ENCODE measurements around the gene DMBT1. TPM values are rescaled to one million over a fixed set of nuclear protein-coding genes. Genes with fewer than 3 reads are reported as not detected.

The DMBT1 gene
- total RNA-seq, 2 donors from 2014 or later: not detected

- no peak overlapping the region for H3K27ac Mint-ChIP-seq
- no peak for ATAC-seq (replicated peaks)
- H3K9me3 Mint-ChIP-seq: no peaks in the 10 kb centered on the region
- peaks cover 30% of the 10 kb centered on the region for H3K27me3 Mint-ChIP-seq
- no peaks in the 10 kb centered on the region for H3K4me1 Mint-ChIP-seq
- H3K36me3 Mint-ChIP-seq (ENCODE audit: low read depth): no peaks in the 10 kb centered on the region
- no peak overlapping the region for H3K4me3 Mint-ChIP-seq
Measured at GRCh38 chr10:122673269-122673668, 112.7 kb downstream of the DMBT1 start.

DNA sequence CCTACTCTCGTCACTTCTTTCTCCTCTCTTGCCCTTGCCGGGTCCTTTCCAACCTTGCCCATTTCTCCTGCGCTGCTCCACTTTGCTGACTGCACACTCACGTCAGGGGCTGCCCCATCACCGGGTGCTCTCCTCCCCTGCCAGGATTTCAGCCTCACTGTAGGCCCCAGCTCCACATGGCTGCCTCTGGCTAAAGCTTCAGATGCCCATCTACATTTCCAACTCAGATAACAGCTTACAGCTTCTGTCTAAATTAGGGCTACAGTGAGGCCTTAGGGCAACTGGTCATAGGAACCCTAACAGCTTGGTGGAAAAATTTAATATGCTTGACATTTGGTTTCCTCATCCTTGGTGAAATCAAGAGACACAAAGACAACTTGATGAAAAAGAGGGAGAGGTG is 113.2 kb downstream of the DMBT1 start:
- Mint-ChIP-seq H3K27ac (no peak overlapping the region), H3K9me3 (no peaks in the 10 kb centered on the region), H3K36me3 (ENCODE audit: low read depth) (no peaks in the 10 kb centered on the region), H3K27me3 (peaks cover 30% of the 10 kb centered on the region), H3K4me3 (no peak overlapping the region), H3K4me1 (no peaks in the 10 kb centered on the region)
- no peak for ATAC-seq (replicated peaks)

- Mint-ChIP-seq H3K4me1 (no peaks in the 10 kb centered on the region), H3K9me3 (no peaks in the 10 kb centered on the region), H3K36me3 (ENCODE audit: low read depth) (no peaks in the 10 kb centered on the region), H3K4me3 (no peak overlapping the region), H3K27ac (no peak overlapping the region), H3K27me3 (peaks cover 29% of the 10 kb centered on the region)
- no peak for ATAC-seq (replicated peaks)
Measured at GRCh38 chr10:122674781-122675180, 114.2 kb downstream of the DMBT1 start.

DNA sequence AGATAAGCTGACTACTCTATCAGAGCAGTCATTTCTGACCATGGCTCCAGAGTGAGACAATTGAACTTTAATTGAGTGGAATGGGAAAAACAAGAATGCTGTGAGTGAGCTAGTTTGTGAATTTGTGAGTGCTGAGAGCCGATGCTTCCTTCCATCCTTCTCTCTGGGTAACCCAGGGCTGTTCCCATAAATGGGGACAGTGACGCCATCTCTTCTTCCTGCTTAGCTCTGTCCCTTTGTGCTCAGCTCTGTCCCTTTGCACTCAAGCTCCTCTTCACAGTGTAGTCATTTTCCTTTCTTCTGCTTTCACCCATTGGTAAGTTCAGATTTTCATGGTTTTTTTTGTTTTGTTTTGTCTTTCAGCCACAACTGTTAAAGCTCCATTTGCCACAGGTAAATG is 114.7 kb downstream of the DMBT1 start:
- H3K36me3 Mint-ChIP-seq (ENCODE audit: low read depth): no peaks in the 10 kb centered on the region
- H3K9me3 Mint-ChIP-seq: no peaks in the 10 kb centered on the region
- no peak for ATAC-seq (replicated peaks)
- H3K4me1 Mint-ChIP-seq: no peaks in the 10 kb centered on the region
- no peak overlapping the region for H3K27ac Mint-ChIP-seq
- peaks cover 27% of the 10 kb centered on the region for H3K27me3 Mint-ChIP-seq
- no peak overlapping the region for H3K4me3 Mint-ChIP-seq

DNA sequence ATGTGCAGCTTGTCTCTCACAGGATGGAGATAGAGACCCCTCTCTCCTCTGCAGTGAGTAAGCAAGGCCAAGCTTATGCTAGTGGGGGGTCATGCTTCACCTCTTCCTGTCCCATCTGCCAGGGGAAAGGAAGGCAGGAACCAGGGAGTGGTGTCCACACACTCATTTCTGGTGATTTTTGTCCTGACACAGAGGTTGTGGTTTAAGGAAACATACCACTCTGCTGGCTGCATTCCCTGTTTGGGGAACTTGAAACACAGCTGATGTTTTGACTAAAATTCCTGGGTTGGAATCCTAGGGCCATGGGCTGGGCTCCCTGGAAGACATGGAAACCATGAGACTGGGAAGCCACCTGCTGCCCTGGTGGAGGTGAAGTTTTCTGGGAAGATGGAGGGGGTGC is 117.7 kb downstream of the DMBT1 start:
- Mint-ChIP-seq H3K4me1 (no peaks in the 10 kb centered on the region), H3K36me3 (ENCODE audit: low read depth) (no peaks in the 10 kb centered on the region), H3K27me3 (peaks cover 23% of the 10 kb centered on the region), H3K4me3 (no peak overlapping the region), H3K27ac (no peak overlapping the region), H3K9me3 (no peaks in the 10 kb centered on the region)
- no peak for ATAC-seq (replicated peaks)

GRCh38 chr10:122682522-122682921 is 122.0 kb downstream of the DMBT1 start:
- H3K4me3 Mint-ChIP-seq: no peak overlapping the region
- H3K9me3 Mint-ChIP-seq: peaks cover 4% of the 10 kb centered on the region
- H3K4me1 Mint-ChIP-seq: no peaks in the 10 kb centered on the region
- peaks cover 33% of the 10 kb centered on the region for H3K27me3 Mint-ChIP-seq
- no peak for ATAC-seq (replicated peaks)
- H3K27ac Mint-ChIP-seq: no peak overlapping the region
- no peaks in the 10 kb centered on the region for H3K36me3 Mint-ChIP-seq (ENCODE audit: low read depth)

- Mint-ChIP-seq H3K36me3 (ENCODE audit: low read depth) (no peaks in the 10 kb centered on the region), H3K27me3 (peaks cover 42% of the 10 kb centered on the region), H3K4me3 (no peak overlapping the region), H3K9me3 (peaks cover 4% of the 10 kb centered on the region), H3K27ac (no peak overlapping the region), H3K4me1 (no peaks in the 10 kb centered on the region)
- ATAC-seq (replicated peaks): no peak
Measured at GRCh38 chr10:122688293-122688989, 127.9 kb downstream of the DMBT1 start.

GRCh38 chr10:122689146-122689820 is 128.7 kb downstream of the DMBT1 start:
- no peaks in the 10 kb centered on the region for H3K4me1 Mint-ChIP-seq
- no peak overlapping the region for H3K4me3 Mint-ChIP-seq
- H3K36me3 Mint-ChIP-seq (ENCODE audit: low read depth): no peaks in the 10 kb centered on the region
- H3K27ac Mint-ChIP-seq: no peak overlapping the region
- H3K27me3 Mint-ChIP-seq: peaks cover 40% of the 10 kb centered on the region
- H3K9me3 Mint-ChIP-seq: peaks cover 3% of the 10 kb centered on the region
- no peak for ATAC-seq (replicated peaks)

DNA sequence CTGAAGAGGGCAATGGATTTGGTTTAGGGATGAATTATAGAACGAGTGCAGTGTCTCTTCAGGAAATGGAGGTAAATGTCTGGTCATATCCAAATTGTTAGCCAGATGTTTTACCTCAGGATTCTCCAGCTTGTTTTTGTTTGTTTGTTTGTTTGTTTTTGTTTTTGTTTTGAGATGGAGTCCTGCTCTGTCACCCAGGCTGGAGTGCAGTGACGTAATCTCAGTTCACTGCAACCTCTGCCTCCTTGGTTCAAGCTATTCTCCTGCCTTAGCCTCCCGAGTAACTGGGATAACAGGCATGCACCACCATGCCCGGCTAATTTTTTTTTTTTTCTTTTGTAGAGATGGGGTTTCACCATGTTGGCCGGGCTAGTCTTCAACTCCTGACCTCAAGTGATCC is 132.2 kb downstream of the DMBT1 start:
- Mint-ChIP-seq H3K4me3 (no peak overlapping the region), H3K27ac (no peak overlapping the region), H3K36me3 (ENCODE audit: low read depth) (no peaks in the 10 kb centered on the region), H3K4me1 (no peaks in the 10 kb centered on the region), H3K27me3 (peaks cover 19% of the 10 kb centered on the region), H3K9me3 (no peaks in the 10 kb centered on the region)
- no peak for ATAC-seq (replicated peaks)

Other genes starting within 250 kb of the DMBT1 start
- 10 to 100 TPM in 1 of 2 donors, 1 to 10 TPM in 1; 2.4 to 13.9 TPM for gene PLEKHA1, start 186.0 kb upstream of the DMBT1 start, total RNA-seq
- gene ARMS2, start 106.1 kb upstream of the DMBT1 start, total RNA-seq: not detected
- gene HTRA1, start 99.2 kb upstream of the DMBT1 start, total RNA-seq: not detected
- not detected for gene C10orf120, start 139.1 kb downstream of the DMBT1 start, total RNA-seq

All from activated T-helper 17 cell treated with anti-CD3 and anti-CD28 coated beads, Interleukin-2, amount 50 U/mL, for 72 hours (primary cell).